Measurements from ENCODE around the gene MRPS18B. TPM values are rescaled to one million over a fixed set of nuclear protein-coding genes. Genes with fewer than 3 reads are reported as not detected.
"Not testable (repeated sequence)": the region's sequence is repeated elsewhere in the genome, so short reads cannot be mapped to it uniquely, and the experiment has no call there.

Gene MRPS18B
- total RNA-seq, 1 experiment from 2014 or later: 44.4 TPM

DNA sequence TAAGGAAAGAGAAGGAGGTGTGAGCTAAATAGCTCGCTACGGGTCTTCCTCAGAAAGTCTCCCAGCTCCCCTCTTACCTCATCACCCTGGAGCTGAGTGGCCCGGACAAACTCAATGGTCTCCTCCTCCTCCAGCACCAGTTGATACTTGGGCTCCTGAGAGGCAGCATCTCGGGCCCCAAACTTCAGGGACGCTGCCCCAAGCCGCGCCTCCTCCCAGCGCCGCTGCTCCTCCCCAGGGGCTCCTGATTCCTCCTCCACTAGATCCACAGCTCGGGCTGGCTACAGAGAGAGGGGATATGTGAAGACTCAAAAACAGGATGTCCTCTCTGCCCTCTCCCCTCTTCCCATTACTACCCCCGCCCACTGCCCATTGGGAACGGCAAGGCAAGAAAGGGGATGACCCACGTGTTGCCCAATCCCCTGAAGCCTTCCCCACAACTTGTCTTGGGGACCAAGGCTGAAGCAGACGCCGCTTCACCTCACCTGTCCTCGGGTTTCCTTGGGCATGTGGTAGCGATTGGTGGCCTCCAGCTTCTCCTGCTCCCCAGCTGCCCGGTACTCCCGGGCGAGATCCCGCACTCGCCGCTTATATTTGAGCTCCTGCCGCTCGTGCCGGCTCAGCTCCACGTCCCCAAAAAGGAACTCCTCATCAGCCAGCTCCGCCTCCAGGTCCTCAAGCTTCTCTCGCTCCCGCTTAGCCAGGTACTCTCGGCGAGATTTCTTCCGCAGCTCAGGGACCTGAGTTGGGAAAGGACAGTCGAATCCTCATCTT is 47.5 kb downstream of the MRPS18B start:
- Histone ChIP-seq H3K36me3 (peaks cover 92% of the 10 kb centered on the region), H3K9me3 (replicated peaks) (no peaks in the 10 kb centered on the region), H3K4me3 (no peak overlapping the region), H3K27me3 (replicated peaks) (no peaks in the 10 kb centered on the region), H3K4me1 (replicated peaks) (no peaks in the 10 kb centered on the region), H3K27ac (no peak overlapping the region)
- DNase-seq (ENCODE audit: low read depth in 1 of 2, low spot score in 2 of 2): no peak

DNA sequence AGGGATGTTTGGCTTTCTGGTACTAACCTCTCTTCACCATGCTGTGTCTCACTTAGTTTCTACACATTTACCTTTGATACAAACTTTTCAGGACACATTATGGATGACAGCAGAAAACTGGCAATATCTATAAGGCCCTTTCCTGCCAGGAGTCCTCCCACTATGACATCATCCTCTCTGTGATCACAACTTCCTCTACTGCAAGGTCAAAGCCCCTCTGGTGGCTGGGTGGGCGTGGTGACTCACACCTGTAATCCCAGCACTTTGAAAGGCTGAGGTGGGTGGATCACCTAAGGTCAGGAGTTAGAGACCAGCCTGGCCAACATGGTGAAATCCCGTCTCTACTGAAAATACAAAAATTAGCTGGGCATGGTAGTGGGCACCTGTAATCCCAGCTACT is 48.7 kb downstream of the MRPS18B start:
- DNase-seq (ENCODE audit: low read depth in 1 of 2, low spot score in 2 of 2); H3K27me3 ChIP-seq (replicated peaks): not testable (repeated sequence)

DNA sequence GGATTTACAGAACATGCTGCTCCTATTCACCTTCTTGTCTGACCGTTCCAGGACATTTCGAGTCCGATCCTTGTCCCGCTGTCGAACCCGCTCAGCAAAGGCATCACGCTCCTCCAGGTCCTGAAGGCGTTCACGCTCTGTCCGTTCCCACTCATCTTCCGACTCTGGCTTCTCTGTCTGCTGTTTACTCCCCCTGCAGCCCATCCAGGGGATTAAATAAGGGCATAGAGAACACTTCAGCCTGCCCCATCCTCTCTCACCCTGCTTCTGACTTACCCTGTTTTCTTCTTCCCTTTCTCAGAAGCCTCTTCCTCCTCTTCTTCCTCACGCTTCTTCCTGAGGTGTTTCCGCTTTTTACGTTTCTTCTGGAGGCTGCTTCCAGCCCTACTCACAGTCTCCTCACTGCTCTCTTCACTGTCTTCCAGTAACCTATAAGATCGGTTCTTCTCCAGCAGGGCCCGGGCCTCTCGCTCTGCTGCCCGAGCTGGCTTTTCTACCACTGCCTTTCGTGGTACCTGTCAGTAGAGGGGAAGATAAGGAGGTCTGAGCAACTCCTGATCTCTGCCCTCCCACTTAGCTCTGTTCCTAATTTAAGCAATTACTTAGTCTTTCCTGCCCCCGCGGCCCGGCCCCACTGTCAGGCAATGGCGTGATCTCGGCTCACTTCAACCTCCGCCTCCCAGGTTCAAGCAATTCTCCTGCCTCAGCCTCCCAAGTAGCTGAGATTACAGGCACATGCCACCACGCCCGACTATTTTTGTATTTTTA is 53.3 kb downstream of the MRPS18B start:
- H3K9me3 ChIP-seq (replicated peaks): no peaks in the 10 kb centered on the region
- no peak overlapping the region for H3K4me3 ChIP-seq
- peaks cover 7% of the 10 kb centered on the region for H3K4me1 ChIP-seq (replicated peaks)
- no peak for DNase-seq (ENCODE audit: low read depth in 1 of 2, low spot score in 2 of 2)
- H3K27me3 ChIP-seq (replicated peaks): no peaks in the 10 kb centered on the region
- H3K27ac ChIP-seq: no peak overlapping the region
- peaks cover 54% of the 10 kb centered on the region for H3K36me3 ChIP-seq

More for the DNA sequence above, 48.7 kb downstream of the MRPS18B start:
- H3K9me3 ChIP-seq (replicated peaks); H3K4me3 ChIP-seq; H3K4me1 ChIP-seq (replicated peaks); H3K27ac ChIP-seq: not testable (repeated sequence)
- peaks cover 92% of the 10 kb centered on the region for H3K36me3 ChIP-seq

- H3K27ac ChIP-seq: no peak within 1 kb of the TSS
- peaks cover 7% of the 10 kb centered on the region for H3K4me1 ChIP-seq (replicated peaks)
- peaks cover 55% of the 10 kb centered on the region for H3K36me3 ChIP-seq
- H3K4me3 ChIP-seq: peak within 1 kb of the TSS; percentile 72
- no peaks in the 10 kb centered on the region for H3K27me3 ChIP-seq (replicated peaks)
- no peaks in the 10 kb centered on the region for H3K9me3 ChIP-seq (replicated peaks)
- peak; percentile 95 to 97 for DNase-seq (ENCODE audit: low read depth in 1 of 2, low spot score in 2 of 2)
Observed at GRCh38 chr6:30672445-30673253, 55.0 kb downstream of the MRPS18B start, which contains the start of gene DHX16. Gene DHX16 (minus strand): TSS chr6:30673006. CDS start chr6:30672841, 165 bp downstream.

Other genes starting within 250 kb of the MRPS18B start
- 214 and 294 TPM in 2 replicates for gene HLA-E, start 128.3 kb upstream of the MRPS18B start, total RNA-seq (2014; rRNA removed; shearing (Covaris generic))
- gene GNL1, start 61.4 kb upstream of the MRPS18B start, total RNA-seq (2014; rRNA removed; shearing (Covaris generic)): 20.9 and 49.5 TPM in 2 replicates
- gene PRR3, start 60.5 kb upstream of the MRPS18B start, total RNA-seq (2014; rRNA removed; shearing (Covaris generic)): 7.8 and 7.9 TPM in 2 replicates
- 38.8 and 59.3 TPM in 2 replicates for gene ABCF1, start 46.4 kb upstream of the MRPS18B start, total RNA-seq (2014; rRNA removed; shearing (Covaris generic))
- 16.8 and 21.0 TPM in 2 replicates for gene PPP1R10, start 597 bp upstream of the MRPS18B start, total RNA-seq (2014; rRNA removed; shearing (Covaris generic))
- gene ATAT1, start 9.0 kb downstream of the MRPS18B start, total RNA-seq (2014; rRNA removed; shearing (Covaris generic)): 0.66 and 3.4 TPM in 2 replicates
- gene C6orf136, start 29.3 kb downstream of the MRPS18B start, total RNA-seq (2014; rRNA removed; shearing (Covaris generic)): 4.9 and 15.8 TPM in 2 replicates
- 59.5 and 86.3 TPM in 2 replicates for gene DHX16, start 55.2 kb downstream of the MRPS18B start, total RNA-seq (2014; rRNA removed; shearing (Covaris generic))
- gene PPP1R18, start 68.8 kb downstream of the MRPS18B start, total RNA-seq (2014; rRNA removed; shearing (Covaris generic)): 53.2 and 76.8 TPM in 2 replicates
- 6.8 and 10.0 TPM in 2 replicates for gene NRM, start 73.1 kb downstream of the MRPS18B start, total RNA-seq (2014; rRNA removed; shearing (Covaris generic))
- gene MDC1, start 99.4 kb downstream of the MRPS18B start, total RNA-seq (2014; rRNA removed; shearing (Covaris generic)): 8.4 and 8.6 TPM in 2 replicates
- gene TUBB, start 102.5 kb downstream of the MRPS18B start, total RNA-seq (2014; rRNA removed; shearing (Covaris generic)): 1,157 and 1,642 TPM in 2 replicates
- gene FLOT1, start 124.8 kb downstream of the MRPS18B start, total RNA-seq (2014; rRNA removed; shearing (Covaris generic)): 200 and 254 TPM in 2 replicates
- gene IER3, start 126.7 kb downstream of the MRPS18B start, total RNA-seq (2014; rRNA removed; shearing (Covaris generic)): 119 and 139 TPM in 2 replicates

All from SJSA1 (cell line).